ENCODE data around the gene CCL13.
"Not testable (repeated sequence)": the region's sequence is repeated elsewhere in the genome, so short reads cannot be mapped to it uniquely, and the experiment has no call there.

CCL13 gene

GRCh38 chr17:34356194-34356593 lies at the start of gene CCL13:
TSS of gene CCL13 (plus strand) at chr17:34356480. CDS start at chr17:34356527, 47 bp downstream.
- peaks cover 4% of the 10 kb centered on the region for H3K4me1 Mint-ChIP-seq
- no peak within 1 kb of the TSS for H3K4me3 Mint-ChIP-seq
- ATAC-seq: no peak
- DNase-seq: no peak
- H3K27ac Mint-ChIP-seq: no peak within 1 kb of the TSS
- no peaks in the 10 kb centered on the region for H3K36me3 Mint-ChIP-seq (ENCODE audit: low read depth)
- H3K9me3 Mint-ChIP-seq: no peaks in the 10 kb centered on the region
- H3K27me3 Mint-ChIP-seq: peaks cover 8% of the 10 kb centered on the region

DNA sequence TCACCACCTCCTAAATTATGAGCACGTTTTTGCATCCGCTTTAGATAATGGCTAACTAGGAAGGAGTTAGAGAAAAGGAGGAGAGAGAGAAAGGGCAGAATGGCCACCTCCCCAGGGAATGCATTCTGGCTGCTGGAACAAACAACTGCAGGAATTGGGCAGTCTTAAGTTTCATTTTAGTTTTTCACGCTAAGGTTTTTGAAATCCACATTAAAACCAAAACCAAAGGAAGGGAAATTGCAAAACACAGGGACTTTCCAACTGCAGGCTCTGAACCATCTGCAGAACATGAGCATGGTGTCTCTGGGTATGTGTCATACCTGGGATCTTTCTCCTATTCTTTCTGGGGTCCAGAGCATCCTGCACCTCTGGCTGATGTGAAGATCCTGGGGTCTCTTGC lies 49.2 kb upstream of the CCL13 start:
- no peak for ATAC-seq
- no peaks in the 10 kb centered on the region for H3K36me3 Mint-ChIP-seq (ENCODE audit: low read depth)
- H3K27me3 Mint-ChIP-seq: peaks cover 12% of the 10 kb centered on the region
- H3K27ac Mint-ChIP-seq: no peak overlapping the region
- H3K4me3 Mint-ChIP-seq: no peak overlapping the region
- H3K9me3 Mint-ChIP-seq: no peaks in the 10 kb centered on the region
- DNase-seq: no peak
- peaks cover 2% of the 10 kb centered on the region for H3K4me1 Mint-ChIP-seq

DNA sequence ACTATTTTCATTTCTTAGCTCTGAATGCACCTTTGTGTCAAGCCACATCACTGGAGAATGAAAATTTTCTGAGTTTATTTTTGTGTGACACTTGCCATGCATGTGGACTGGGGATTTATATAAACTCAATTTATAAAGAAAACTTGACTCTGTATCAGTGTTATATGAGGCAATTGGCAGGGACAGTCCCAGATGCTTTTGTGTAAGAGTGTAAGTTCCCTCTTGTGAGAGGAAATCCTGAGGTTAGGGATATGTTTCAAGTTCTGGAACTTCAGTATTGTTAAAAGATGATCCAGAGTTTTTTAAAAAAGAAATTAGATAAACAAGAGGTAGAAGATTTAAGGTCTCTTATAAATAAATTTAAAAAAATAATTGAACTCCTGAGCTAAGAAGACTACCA lies 47.9 kb upstream of the CCL13 start:
- ATAC-seq: no peak

GRCh38 chr17:34311291-34311690 lies 45.0 kb upstream of the CCL13 start:
- DNase-seq (no peak), ATAC-seq (no peak)
- Mint-ChIP-seq H3K27me3 (peaks cover 5% of the 10 kb centered on the region), H3K27ac (no peak overlapping the region), H3K4me3 (no peak overlapping the region), H3K36me3 (ENCODE audit: low read depth) (no peaks in the 10 kb centered on the region), H3K9me3 (no peaks in the 10 kb centered on the region), H3K4me1 (peaks cover 2% of the 10 kb centered on the region)

More for the DNA sequence above, 47.9 kb upstream of the CCL13 start:
- Mint-ChIP-seq H3K27ac (no peak overlapping the region), H3K36me3 (ENCODE audit: low read depth) (no peaks in the 10 kb centered on the region), H3K27me3 (peaks cover 12% of the 10 kb centered on the region), H3K4me3 (no peak overlapping the region), H3K4me1 (peaks cover 2% of the 10 kb centered on the region), H3K9me3 (no peaks in the 10 kb centered on the region)
- no peak for DNase-seq

DNA sequence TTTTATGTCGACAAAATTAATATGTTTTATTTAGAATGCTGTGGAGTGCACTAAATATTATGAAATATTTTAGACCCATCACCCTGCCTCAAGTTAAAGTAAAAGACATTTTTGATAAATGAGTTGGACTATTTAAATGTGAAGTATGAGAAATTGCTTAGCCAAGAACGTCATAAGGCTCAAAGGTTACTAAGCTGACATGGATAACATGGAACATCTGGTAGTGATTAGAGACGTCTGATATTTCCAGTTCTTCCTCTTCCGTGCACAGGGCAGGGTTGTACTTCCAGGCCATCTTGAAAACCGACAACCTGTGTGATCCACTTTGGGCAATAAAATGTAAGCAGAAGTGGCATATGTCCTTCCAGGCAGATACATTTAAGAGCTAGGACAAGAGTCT lies 44.2 kb upstream of the CCL13 start:
- H3K4me3 Mint-ChIP-seq: no peak overlapping the region
- peaks cover 2% of the 10 kb centered on the region for H3K4me1 Mint-ChIP-seq
- H3K27me3 Mint-ChIP-seq: peaks cover 7% of the 10 kb centered on the region

DNA sequence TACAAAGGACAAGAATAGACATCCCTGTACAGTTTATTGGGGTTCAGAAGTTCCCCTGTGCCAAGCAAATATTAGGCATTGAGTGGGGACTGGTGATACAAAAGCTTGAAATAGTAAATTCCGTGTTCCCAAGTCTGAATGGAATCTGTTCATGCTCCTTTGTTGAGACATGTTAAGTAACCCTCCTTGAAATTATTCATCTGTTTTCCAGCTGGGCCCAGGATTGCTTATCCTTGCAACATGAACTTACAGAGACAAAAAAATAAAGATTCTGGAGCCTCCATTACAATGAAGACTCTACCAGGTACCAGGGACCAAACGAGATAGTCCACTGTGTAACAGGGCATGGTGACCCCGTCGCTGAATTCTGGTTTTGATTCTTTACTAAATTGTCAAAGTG lies 43.1 kb upstream of the CCL13 start:
- Mint-ChIP-seq H3K27ac (no peak overlapping the region), H3K4me3 (no peak overlapping the region), H3K27me3 (peaks cover 7% of the 10 kb centered on the region), H3K9me3 (no peaks in the 10 kb centered on the region), H3K36me3 (ENCODE audit: low read depth) (no peaks in the 10 kb centered on the region), H3K4me1 (no peaks in the 10 kb centered on the region)
- ATAC-seq (no peak), DNase-seq (no peak)

More for the DNA sequence above, 44.2 kb upstream of the CCL13 start:
- no peaks in the 10 kb centered on the region for H3K36me3 Mint-ChIP-seq (ENCODE audit: low read depth)
- H3K27ac Mint-ChIP-seq: no peak overlapping the region
- no peaks in the 10 kb centered on the region for H3K9me3 Mint-ChIP-seq
- DNase-seq (no peak), ATAC-seq (no peak)

GRCh38 chr17:34314279-34314678 lies 42.0 kb upstream of the CCL13 start:
- Mint-ChIP-seq H3K9me3 (no peaks in the 10 kb centered on the region), H3K27me3 (peaks cover 7% of the 10 kb centered on the region), H3K27ac (no peak overlapping the region), H3K36me3 (ENCODE audit: low read depth) (no peaks in the 10 kb centered on the region), H3K4me1 (no peaks in the 10 kb centered on the region), H3K4me3 (no peak overlapping the region)
- DNase-seq (no peak), ATAC-seq (no peak)

- H3K36me3 Mint-ChIP-seq (ENCODE audit: low read depth): no peaks in the 10 kb centered on the region
- H3K27ac Mint-ChIP-seq: no peak overlapping the region
- no peaks in the 10 kb centered on the region for H3K4me1 Mint-ChIP-seq
- peaks cover 4% of the 10 kb centered on the region for H3K27me3 Mint-ChIP-seq
- ATAC-seq: no peak
- no peaks in the 10 kb centered on the region for H3K9me3 Mint-ChIP-seq
- no peak overlapping the region for H3K4me3 Mint-ChIP-seq
- DNase-seq: peak; percentile 6
Observed at GRCh38 chr17:34318474-34318873, 37.8 kb upstream of the CCL13 start.

DNA sequence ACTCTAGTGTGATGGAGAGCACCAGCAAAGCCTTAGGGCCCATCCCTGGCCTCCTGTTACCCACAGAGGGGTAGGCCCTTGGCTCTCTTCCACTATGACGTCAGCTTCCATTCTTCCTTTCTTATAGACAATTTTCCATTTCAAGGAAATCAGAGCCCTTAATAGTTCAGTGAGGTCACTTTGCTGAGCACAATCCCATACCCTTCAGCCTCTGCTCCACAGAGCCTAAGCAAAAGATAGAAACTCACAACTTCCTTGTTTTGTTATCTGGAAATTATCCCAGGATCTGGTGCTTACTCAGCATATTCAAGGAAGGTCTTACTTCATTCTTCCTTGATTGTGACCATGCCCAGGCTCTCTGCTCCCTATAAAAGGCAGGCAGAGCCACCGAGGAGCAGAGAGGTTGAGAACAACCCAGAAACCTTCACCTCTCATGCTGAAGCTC lies 37.2 kb upstream of the CCL13 start, which contains the start of gene CCL8:
CCL8 (plus strand) TSS at position 397 of the 445 bp plus-strand sequence. CDS start 67 bp downstream, outside the sequence.
- H3K9me3 Mint-ChIP-seq: no peaks in the 10 kb centered on the region
- H3K4me1 Mint-ChIP-seq: no peaks in the 10 kb centered on the region
- no peak for ATAC-seq
- peaks cover 4% of the 10 kb centered on the region for H3K27me3 Mint-ChIP-seq
- H3K27ac Mint-ChIP-seq: no peak within 1 kb of the TSS
- no peak within 1 kb of the TSS for H3K4me3 Mint-ChIP-seq
- H3K36me3 Mint-ChIP-seq (ENCODE audit: low read depth): no peaks in the 10 kb centered on the region
- no peak for DNase-seq

DNA sequence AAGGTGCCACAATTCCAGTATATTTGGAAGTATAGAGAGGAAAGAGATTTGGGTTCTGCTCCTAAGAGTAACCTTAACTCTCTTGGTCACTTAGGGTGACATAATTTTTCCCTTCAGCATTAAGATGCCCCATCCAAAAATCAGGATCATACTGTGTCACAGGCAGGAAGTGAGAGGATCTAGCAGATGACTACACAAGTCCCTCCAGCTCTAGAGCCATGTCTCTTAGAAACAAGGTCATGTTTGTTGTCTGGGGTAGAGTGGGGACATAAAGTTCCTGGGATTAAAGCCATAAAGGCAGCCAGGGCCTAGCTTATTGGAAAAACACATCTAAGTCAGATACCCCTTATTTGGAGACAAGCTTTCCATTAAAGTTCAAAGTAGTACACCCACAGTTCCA lies 34.3 kb upstream of the CCL13 start:
- H3K4me3 Mint-ChIP-seq: no peak overlapping the region
- no peak for DNase-seq
- H3K9me3 Mint-ChIP-seq: peaks cover 7% of the 10 kb centered on the region
- H3K36me3 Mint-ChIP-seq (ENCODE audit: low read depth): no peaks in the 10 kb centered on the region
- H3K27ac Mint-ChIP-seq: no peak overlapping the region
- H3K27me3 Mint-ChIP-seq: peaks cover 11% of the 10 kb centered on the region
- no peak for ATAC-seq
- H3K4me1 Mint-ChIP-seq: no peaks in the 10 kb centered on the region

DNA sequence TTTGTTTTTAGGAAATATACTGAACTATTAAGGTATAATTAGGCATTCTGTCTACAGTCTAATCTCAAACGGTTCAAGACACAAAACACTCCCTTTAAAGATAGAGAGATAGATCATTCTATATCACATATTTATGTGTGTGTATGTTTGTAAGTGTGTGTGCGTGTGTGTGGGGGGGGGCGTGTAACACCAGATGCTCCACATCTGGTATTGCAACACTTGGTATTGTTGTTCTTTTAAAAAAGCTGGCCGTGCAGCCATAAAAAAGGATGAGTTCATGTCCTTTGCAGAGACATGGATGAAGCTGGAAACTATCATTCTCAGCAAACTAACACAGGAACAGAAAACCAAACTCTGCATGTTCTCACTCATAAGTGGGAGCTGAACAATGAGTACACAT lies 28.7 kb upstream of the CCL13 start:
- H3K4me1 Mint-ChIP-seq; H3K9me3 Mint-ChIP-seq; DNase-seq; H3K36me3 Mint-ChIP-seq (ENCODE audit: low read depth); H3K4me3 Mint-ChIP-seq; ATAC-seq; H3K27ac Mint-ChIP-seq: not testable (repeated sequence)
- H3K27me3 Mint-ChIP-seq: peaks cover 22% of the 10 kb centered on the region

- no peak overlapping the region for H3K27ac Mint-ChIP-seq
- no peak for DNase-seq
- peaks cover 6% of the 10 kb centered on the region for H3K9me3 Mint-ChIP-seq
- no peaks in the 10 kb centered on the region for H3K4me1 Mint-ChIP-seq
- H3K4me3 Mint-ChIP-seq: no peak overlapping the region
- peaks cover 36% of the 10 kb centered on the region for H3K27me3 Mint-ChIP-seq
- no peak for ATAC-seq
- no peaks in the 10 kb centered on the region for H3K36me3 Mint-ChIP-seq (ENCODE audit: low read depth)
Observed at GRCh38 chr17:34337701-34338100, 18.6 kb upstream of the CCL13 start.

DNA sequence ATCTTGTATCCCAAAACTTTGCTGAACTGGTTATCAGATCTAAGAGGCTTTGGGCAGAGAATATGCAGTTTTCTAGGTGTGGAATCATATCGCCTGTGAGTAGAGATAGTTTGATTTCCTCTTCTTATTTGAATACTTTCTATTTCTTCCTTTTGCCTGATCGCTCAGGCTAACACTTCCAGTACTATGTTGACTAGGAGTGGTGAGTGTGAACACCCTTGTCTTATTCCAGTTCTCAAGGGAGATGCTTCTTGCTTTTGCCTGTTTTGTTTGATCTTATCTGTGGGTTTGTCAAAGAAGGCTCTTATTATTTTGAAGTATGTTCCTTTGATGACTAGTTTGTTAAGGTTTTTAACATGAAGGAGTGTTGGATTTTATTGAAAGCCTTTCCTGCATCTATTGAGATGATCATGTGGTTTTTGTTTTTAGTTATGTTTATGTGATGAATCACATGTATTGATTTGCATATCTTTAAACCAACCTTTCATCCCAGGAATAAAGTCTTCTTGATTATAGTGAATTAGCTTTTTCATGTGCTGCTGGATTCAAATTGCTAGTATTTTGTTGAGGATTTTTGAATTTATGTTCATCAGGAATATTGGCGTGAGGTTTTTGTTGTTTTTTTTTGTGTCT lies 17.0 kb upstream of the CCL13 start:
- no peaks in the 10 kb centered on the region for H3K4me1 Mint-ChIP-seq
- H3K27ac Mint-ChIP-seq: no peak overlapping the region
- peaks cover 43% of the 10 kb centered on the region for H3K27me3 Mint-ChIP-seq
- DNase-seq (no peak), ATAC-seq (no peak)
- no peaks in the 10 kb centered on the region for H3K36me3 Mint-ChIP-seq (ENCODE audit: low read depth)
- H3K4me3 Mint-ChIP-seq: no peak overlapping the region
- peaks cover 6% of the 10 kb centered on the region for H3K9me3 Mint-ChIP-seq

GRCh38 chr17:34341916-34342315 lies 14.4 kb upstream of the CCL13 start:
- no peak for DNase-seq
- Mint-ChIP-seq H3K4me1 (no peaks in the 10 kb centered on the region), H3K4me3 (no peak overlapping the region), H3K36me3 (ENCODE audit: low read depth) (no peaks in the 10 kb centered on the region), H3K9me3 (no peaks in the 10 kb centered on the region), H3K27ac (no peak overlapping the region), H3K27me3 (peaks cover 43% of the 10 kb centered on the region)
- ATAC-seq: no peak

DNA sequence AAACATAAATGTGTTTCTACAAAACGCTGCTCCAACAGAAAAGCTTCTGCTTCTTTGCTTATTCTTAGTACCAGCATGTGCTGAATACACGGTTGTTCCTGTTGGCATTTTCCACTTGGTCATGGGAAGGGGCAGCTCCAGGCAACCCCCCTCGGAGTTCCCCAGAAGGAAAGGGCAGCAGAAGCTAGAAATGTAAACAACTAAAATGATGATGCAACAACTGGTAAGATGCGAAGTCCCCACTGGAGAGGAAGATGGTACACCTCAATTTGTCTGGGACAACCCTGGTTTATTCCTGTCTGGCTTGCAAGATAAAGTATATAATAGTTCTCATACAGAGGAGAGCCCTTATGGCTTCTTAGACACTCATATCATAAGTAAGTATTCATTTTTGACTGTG lies 9.2 kb upstream of the CCL13 start:
- no peak for DNase-seq
- H3K27ac Mint-ChIP-seq: no peak overlapping the region
- no peaks in the 10 kb centered on the region for H3K36me3 Mint-ChIP-seq (ENCODE audit: low read depth)
- ATAC-seq: no peak
- H3K27me3 Mint-ChIP-seq: peaks cover 26% of the 10 kb centered on the region
- H3K4me3 Mint-ChIP-seq: no peak overlapping the region
- no peaks in the 10 kb centered on the region for H3K9me3 Mint-ChIP-seq
- H3K4me1 Mint-ChIP-seq: no peaks in the 10 kb centered on the region

DNA sequence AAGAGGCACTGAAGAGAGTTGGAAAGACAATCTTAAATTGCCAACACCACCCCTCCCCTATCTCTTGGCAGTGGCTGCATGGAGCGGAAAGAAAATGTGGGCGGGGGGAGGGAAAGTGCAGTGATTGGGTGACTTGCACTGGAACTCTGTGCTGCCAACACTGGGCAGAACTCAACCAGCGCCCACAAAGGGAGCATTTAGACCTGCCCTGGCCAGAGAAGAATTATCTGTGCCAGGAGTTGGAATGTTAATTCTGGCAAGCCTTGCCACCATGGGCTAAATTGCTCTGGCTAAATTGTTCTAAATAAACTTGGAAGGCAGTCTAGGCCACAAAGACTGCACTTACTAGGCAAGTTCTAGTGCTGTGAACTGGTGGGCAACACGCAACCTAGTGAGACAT lies 6.5 kb upstream of the CCL13 start:
- Mint-ChIP-seq H3K36me3 (ENCODE audit: low read depth) (no peaks in the 10 kb centered on the region), H3K27me3 (peaks cover 14% of the 10 kb centered on the region)

More for the DNA sequence above, 6.5 kb upstream of the CCL13 start:
- no peaks in the 10 kb centered on the region for H3K4me1 Mint-ChIP-seq
- DNase-seq (no peak), ATAC-seq (no peak)
- H3K9me3 Mint-ChIP-seq: no peaks in the 10 kb centered on the region
- no peak overlapping the region for H3K4me3 Mint-ChIP-seq
- H3K27ac Mint-ChIP-seq: no peak overlapping the region
